ENCODE data around the gene EEFSEC.

GRCh38 chr3:128431803-128432300, 278.6 kb downstream of the EEFSEC start:
- TF ChIP-seq CTCF (IDR thresholded peaks at IDR 0.05; ENCODE audit: low read depth, low read length) (no peak), MYC (IDR thresholded peaks at IDR 0.05; ENCODE audit: low read depth, low read length) (no peak), POLR2A (IDR thresholded peaks at IDR 0.05; ENCODE audit: extremely low read depth, insufficient read length) (no peak)

Measured in NB4 (cell line).